ENCODE results near the gene SGPP1.
"Not testable (repeated sequence)": the region's sequence is repeated elsewhere in the genome, so short reads cannot be mapped to it uniquely, and the experiment has no call there.

Gene SGPP1

GRCh38 chr14:63725786-63726460 is 1.9 kb downstream of the SGPP1 start:
- DNase-seq = peak; percentile 72 to 80

GRCh38 chr14:63717702-63718101 is 10.2 kb downstream of the SGPP1 start:
- peak; percentile 10 to 23 for DNase-seq

GRCh38 chr14:63715360-63715759 is 12.5 kb downstream of the SGPP1 start:
- DNase-seq = peak; percentile 31 to 54

GRCh38 chr14:63713764-63714163 is 14.1 kb downstream of the SGPP1 start:
- no peak for DNase-seq

GRCh38 chr14:63713058-63713457 is 14.8 kb downstream of the SGPP1 start:
- DNase-seq = no peak

GRCh38 chr14:63712123-63712522 is 15.7 kb downstream of the SGPP1 start:
- no peak for DNase-seq

- no peak for DNase-seq
Observed at GRCh38 chr14:63710497-63710896, 17.4 kb downstream of the SGPP1 start.

GRCh38 chr14:63709589-63709988 is 18.3 kb downstream of the SGPP1 start:
- DNase-seq = no peak

GRCh38 chr14:63707216-63707615 is 20.6 kb downstream of the SGPP1 start:
- DNase-seq = no peak

- DNase-seq = peak in 1 of 2 donors; percentile 17
Observed at GRCh38 chr14:63705561-63706070, 22.2 kb downstream of the SGPP1 start.

GRCh38 chr14:63702530-63702929 is 25.3 kb downstream of the SGPP1 start:
- DNase-seq = not testable (repeated sequence)

- no peak for DNase-seq
Observed at GRCh38 chr14:63701606-63702299, 26.1 kb downstream of the SGPP1 start.

GRCh38 chr14:63692310-63693020 is 35.4 kb downstream of the SGPP1 start:
- no peak for DNase-seq

- DNase-seq = no peak
Observed at GRCh38 chr14:63689132-63689531, 38.7 kb downstream of the SGPP1 start.

- no peak for DNase-seq
Observed at GRCh38 chr14:63686926-63687325, 40.9 kb downstream of the SGPP1 start.

GRCh38 chr14:63685401-63685800 is 42.5 kb downstream of the SGPP1 start:
- no peak for DNase-seq

- DNase-seq = no peak
Observed at GRCh38 chr14:63682727-63683593, 44.9 kb downstream of the SGPP1 start.

- DNase-seq = no peak
Observed at GRCh38 chr14:63678536-63678935, 49.3 kb downstream of the SGPP1 start.

GRCh38 chr14:63677891-63678379 is 49.9 kb downstream of the SGPP1 start:
- no peak for DNase-seq

GRCh38 chr14:63676615-63677014 is 51.2 kb downstream of the SGPP1 start:
- no peak for DNase-seq

- DNase-seq = no peak
Observed at GRCh38 chr14:63673886-63674497, 53.9 kb downstream of the SGPP1 start.

GRCh38 chr14:63673255-63673654 is 54.6 kb downstream of the SGPP1 start:
- DNase-seq = no peak
